Myocyte (in vitro differentiated cells): Measurements from ENCODE around the gene TRIM43. TPM values are rescaled to one million over a fixed set of nuclear protein-coding genes. Genes with fewer than 3 reads are reported as not detected.
"Not testable (repeated sequence)": the region's sequence is repeated elsewhere in the genome, so short reads cannot be mapped to it uniquely, and the experiment has no call there.

Experiments
- DNase-seq: peaks from one replicate; pipeline ENCODE4 v3.0.0-alpha.2; 2012; ENCODE audit warnings: low read depth
- total RNA-seq: library from RNA; depleted of rRNA; stranded (reverse); fragments of >200 nt; gene quantifications from 2 replicates; pipeline ENCODE4 v1.2.3, GENCODE V29; 2014

Gene TRIM43
- total RNA-seq, 1 donor from 2014 or later: not detected

DNA sequence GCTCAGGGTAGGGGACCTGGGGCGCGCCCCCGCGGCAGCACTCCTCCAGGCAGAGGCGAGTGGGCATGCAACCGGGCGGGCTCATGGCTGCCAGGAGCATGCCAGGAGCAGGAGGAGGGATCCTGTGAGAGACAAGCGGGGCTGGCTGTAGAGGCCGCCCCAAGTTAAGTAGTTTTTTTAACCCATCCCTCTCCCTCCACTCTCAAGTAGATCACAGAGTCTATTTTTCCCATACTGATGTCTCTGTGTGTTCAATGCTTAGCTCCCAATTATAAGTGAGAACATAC is 49.4 kb downstream of the TRIM43 start:
- not testable (repeated sequence) for DNase-seq

DNA sequence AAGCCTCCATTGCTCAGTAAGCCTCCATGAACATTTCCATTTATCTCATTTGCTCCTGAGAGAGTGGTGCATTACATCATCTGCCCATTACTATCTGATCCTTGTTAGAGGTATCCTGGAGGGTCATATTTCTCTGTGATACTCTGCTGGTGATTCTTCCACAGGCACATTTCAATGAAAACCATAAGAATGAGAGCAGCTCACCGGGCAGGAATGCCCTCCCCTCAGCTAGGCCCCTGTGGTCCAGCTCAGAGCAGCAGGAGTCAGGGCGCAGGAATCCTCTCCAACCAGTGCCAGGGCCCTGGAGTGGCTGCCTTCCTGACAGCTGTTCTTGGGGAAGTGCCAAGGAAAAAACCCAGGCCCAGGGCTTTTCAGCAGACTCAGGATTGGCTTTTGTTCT is 50.0 kb downstream of the TRIM43 start:
- DNase-seq: peak; percentile 80

- DNase-seq: not testable (repeated sequence)
These were observed 50.6 kb downstream of the TRIM43 start for GRCh38 chr2:95642360-95642759.

GRCh38 chr2:95642951-95643350 is 51.1 kb downstream of the TRIM43 start:
- DNase-seq: not testable (repeated sequence)

DNA sequence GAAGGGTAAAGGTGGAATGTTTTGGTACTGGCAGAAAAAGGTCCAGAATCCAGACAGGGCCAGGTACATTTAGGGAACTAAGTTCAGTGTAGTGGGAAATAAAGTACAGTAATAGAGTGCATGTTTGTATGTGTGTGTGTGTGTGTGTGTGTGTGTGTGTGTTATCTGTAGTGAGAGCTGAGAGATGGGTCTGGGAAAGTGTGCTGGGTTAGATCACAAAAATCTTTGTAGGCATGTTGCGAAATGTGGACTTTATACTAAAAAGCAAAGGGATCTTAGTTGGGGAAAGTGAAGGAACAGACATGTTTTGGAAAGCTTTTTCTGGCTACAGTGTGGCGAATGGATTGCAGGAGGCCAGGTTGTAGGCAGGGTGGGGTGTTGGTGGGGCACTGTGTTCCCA is 53.5 kb downstream of the TRIM43 start:
- not testable (repeated sequence) for DNase-seq

GRCh38 chr2:95646274-95646994 is 54.6 kb downstream of the TRIM43 start:
- not testable (repeated sequence) for DNase-seq

DNA sequence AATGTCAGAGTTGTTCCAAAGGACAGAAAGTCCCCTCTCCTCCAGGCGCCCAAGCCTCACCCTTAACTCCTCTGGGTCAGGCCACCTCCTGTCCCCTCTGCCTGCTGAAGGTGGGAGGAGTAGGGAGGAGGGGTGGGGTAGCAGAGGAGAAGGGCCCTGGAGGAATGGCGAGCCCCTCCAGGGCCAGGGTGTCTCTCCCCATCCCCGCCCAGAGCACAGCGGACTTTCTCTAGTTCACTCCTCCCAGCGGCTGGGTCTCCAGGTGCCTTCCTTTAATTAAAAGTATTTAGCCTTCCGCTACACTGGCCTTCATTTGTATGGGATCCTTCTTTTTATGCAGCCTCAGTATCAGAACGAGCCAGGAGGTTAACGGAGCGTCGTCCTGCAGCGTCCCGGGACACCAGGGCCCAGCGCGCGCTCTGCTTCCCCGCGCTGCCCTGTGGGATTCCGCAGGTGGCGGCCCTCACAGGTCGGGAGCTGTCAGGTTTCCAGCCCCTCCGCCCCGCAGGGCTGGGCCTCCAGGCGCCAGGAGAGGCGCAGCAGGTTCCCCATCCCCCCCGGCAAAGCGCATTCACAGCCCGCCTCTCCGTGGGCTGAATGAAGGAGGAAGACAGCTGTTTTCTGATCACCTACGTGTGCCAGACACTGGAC is 57.2 kb downstream of the TRIM43 start:
- DNase-seq: not testable (repeated sequence)

Other genes starting within 250 kb of the TRIM43 start
- gene FAHD2A, start 189.3 kb upstream of the TRIM43 start, total RNA-seq: 35.1 and 37.6 TPM in 2 replicates
- gene TRIM43B, start 107.2 kb upstream of the TRIM43 start, total RNA-seq: not detected in 2 replicates